Measurements from ENCODE around the gene DHX15.

DNA sequence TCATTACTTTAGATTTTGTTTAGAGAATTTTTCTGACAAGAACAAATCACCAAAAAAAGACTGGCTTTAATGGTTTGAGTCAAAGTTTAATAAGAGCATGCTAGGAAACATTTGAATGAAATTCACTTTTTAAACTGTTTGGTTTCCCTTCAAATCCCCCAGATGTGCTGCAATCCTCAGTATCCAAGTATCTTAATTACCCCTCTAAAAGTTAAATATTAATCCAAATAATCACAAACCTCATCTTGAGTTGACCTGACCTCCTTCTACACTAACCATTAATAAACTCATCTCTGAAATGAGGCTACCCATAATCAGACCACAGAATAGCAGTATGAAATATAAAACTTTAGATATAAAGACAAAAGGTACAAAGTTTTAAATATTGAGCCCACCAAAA lies 10.1 kb downstream of the DHX15 start:
- TF ChIP-seq POLR2A (IDR thresholded peaks at IDR 0.05) (no peak), EP300 (IDR thresholded peaks at IDR 0.05) (no peak)
- TF ChIP-seq, protein P1, sequence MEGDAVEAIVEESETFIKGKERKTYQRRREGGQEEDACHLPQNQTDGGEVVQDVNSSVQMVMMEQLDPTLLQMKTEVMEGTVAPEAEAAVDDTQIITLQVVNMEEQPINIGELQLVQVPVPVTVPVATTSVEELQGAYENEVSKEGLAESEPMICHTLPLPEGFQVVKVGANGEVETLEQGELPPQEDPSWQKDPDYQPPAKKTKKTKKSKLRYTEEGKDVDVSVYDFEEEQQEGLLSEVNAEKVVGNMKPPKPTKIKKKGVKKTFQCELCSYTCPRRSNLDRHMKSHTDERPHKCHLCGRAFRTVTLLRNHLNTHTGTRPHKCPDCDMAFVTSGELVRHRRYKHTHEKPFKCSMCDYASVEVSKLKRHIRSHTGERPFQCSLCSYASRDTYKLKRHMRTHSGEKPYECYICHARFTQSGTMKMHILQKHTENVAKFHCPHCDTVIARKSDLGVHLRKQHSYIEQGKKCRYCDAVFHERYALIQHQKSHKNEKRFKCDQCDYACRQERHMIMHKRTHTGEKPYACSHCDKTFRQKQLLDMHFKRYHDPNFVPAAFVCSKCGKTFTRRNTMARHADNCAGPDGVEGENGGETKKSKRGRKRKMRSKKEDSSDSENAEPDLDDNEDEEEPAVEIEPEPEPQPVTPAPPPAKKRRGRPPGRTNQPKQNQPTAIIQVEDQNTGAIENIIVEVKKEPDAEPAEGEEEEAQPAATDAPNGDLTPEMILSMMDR (IDR thresholded peaks at IDR 0.05), result no peak
